ENCODE measurements around the gene MRPL41. TPM values are rescaled to one million over a fixed set of nuclear protein-coding genes. Genes with fewer than 3 reads are reported as not detected.

Gene MRPL41
- total RNA-seq, 1 donor from 2014 or later = 228 TPM

Other genes with a start within 250 kb of the MRPL41 start
- gene NRARP, start 249.6 kb upstream of the MRPL41 start, total RNA-seq = 4.0 TPM
- 8.3 TPM for gene EXD3, start 128.7 kb upstream of the MRPL41 start, total RNA-seq
- 1.9 TPM for gene NOXA1, start 128.5 kb upstream of the MRPL41 start, total RNA-seq
- gene ENTPD8, start 110.5 kb upstream of the MRPL41 start, total RNA-seq = not detected
- gene NSMF, start 92.5 kb upstream of the MRPL41 start, total RNA-seq = 10.2 TPM
- gene PNPLA7, start 1.5 kb upstream of the MRPL41 start, total RNA-seq = 10.7 TPM
- gene DPH7, start 27.0 kb downstream of the MRPL41 start, total RNA-seq = 21.8 TPM
- 11.6 TPM for gene ZMYND19, start 38.6 kb downstream of the MRPL41 start, total RNA-seq
- 17.3 TPM for gene ARRDC1, start 53.8 kb downstream of the MRPL41 start, total RNA-seq
- 37.0 TPM for gene EHMT1, start 67.1 kb downstream of the MRPL41 start, total RNA-seq

Data from left ventricle myocardium superior (tissue), 1 donor.